Measurements from ENCODE around the gene CHPF2.

CHPF2 gene

GRCh38 chr7:151205730-151206129 is 26.6 kb upstream of the CHPF2 start:
- DNase-seq, result no peak

- no peak for DNase-seq
Measured at GRCh38 chr7:151206914-151207313, 25.4 kb upstream of the CHPF2 start.

- no peak for DNase-seq
Measured at GRCh38 chr7:151207315-151207714, 25.0 kb upstream of the CHPF2 start.

- no peak for DNase-seq
Measured at GRCh38 chr7:151207804-151208203, 24.5 kb upstream of the CHPF2 start.

GRCh38 chr7:151208253-151208862 is 23.9 kb upstream of the CHPF2 start:
- DNase-seq, result no peak

GRCh38 chr7:151209588-151209987 is 22.7 kb upstream of the CHPF2 start:
- DNase-seq, result no peak

GRCh38 chr7:151210087-151210854 is 22.0 kb upstream of the CHPF2 start, which contains the start of gene H2BK1:
TSS of gene H2BK1 (minus strand) at chr7:151210488. CDS start at chr7:151210318, 170 bp downstream.
- no peak for DNase-seq

- DNase-seq, result no peak
Measured at GRCh38 chr7:151211155-151211772, 21.0 kb upstream of the CHPF2 start.

GRCh38 chr7:151212626-151213025 is 19.7 kb upstream of the CHPF2 start:
- no peak for DNase-seq

- no peak for DNase-seq
Measured at GRCh38 chr7:151213826-151214225, 18.5 kb upstream of the CHPF2 start.

GRCh38 chr7:151215396-151215795 is 16.9 kb upstream of the CHPF2 start:
- no peak for DNase-seq

- DNase-seq, result no peak
Measured at GRCh38 chr7:151218170-151218569, 14.1 kb upstream of the CHPF2 start.

GRCh38 chr7:151223728-151224127 is 8.6 kb upstream of the CHPF2 start:
- no peak for DNase-seq

- no peak for DNase-seq
Measured at GRCh38 chr7:151225948-151226510, 6.3 kb upstream of the CHPF2 start.

GRCh38 chr7:151226560-151226874 is 5.8 kb upstream of the CHPF2 start:
- DNase-seq, result no peak

GRCh38 chr7:151226875-151227782 is 5.2 kb upstream of the CHPF2 start, which contains the start of gene ABCF2:
TSS of gene ABCF2 (minus strand) at chr7:151227205. CDS start at chr7:151226458, 747 bp downstream.
- DNase-seq, result peak; percentile 97

GRCh38 chr7:151228024-151228866 is 4.0 kb upstream of the CHPF2 start:
- DNase-seq, result no peak

- no peak for DNase-seq
Measured at GRCh38 chr7:151229249-151229648, 3.0 kb upstream of the CHPF2 start.

- DNase-seq, result no peak
Measured at GRCh38 chr7:151231080-151231479, 1.2 kb upstream of the CHPF2 start.

GRCh38 chr7:151232917-151233701 is 826 bp downstream of the CHPF2 start:
- DNase-seq, result peak; percentile 45

GRCh38 chr7:151233804-151234203 is 1.5 kb downstream of the CHPF2 start:
- no peak for DNase-seq
